ENCODE results near the gene MAML2. TPM values are rescaled to one million over a fixed set of nuclear protein-coding genes. Genes with fewer than 3 reads are reported as not detected.

MAML2 gene
- total and polyA plus RNA-seq, 2 of the 8 experiments (the other 6 are each of a cell fraction or from before 2014, with no cell fraction given), result 3.8 to 6.6 TPM

DNA sequence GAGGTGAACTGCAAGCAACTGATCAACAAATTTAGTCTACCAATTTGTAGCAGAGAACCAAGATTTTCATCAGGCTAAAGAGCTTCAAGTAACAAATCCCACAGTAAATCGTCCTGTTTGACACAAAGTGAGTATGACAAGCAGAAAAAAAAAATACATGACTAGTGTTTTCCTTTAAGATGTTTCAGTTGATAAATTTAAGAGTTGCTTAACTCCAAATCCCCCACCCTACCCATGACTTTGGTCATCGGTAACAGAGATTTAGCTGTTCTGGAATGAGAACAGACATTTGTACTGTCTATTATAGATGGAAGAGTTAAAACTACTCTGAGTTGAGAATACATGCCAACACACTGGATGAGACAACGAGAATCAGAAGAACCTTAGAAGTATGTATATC is 254.1 kb downstream of the MAML2 start (continued):
- TF ChIP-seq RAD21 (IDR thresholded peaks at IDR 0.05 in 1 of 2, conservative IDR thresholded peaks at IDR 0.05 in 1 of 2; ENCODE audit: low read depth in 2 of 2, low read length in 2 of 2) (no peak), BACH1 (IDR thresholded peaks at IDR 0.05; ENCODE audit: low read length) (no peak), RXRA (IDR thresholded peaks at IDR 0.05; ENCODE audit: insufficient read depth, low read depth, low read length) (no peak), JUN (IDR thresholded peaks at IDR 0.05; ENCODE audit: low read depth, low read length) (no peak)
- TF ChIP-seq, protein P1, sequence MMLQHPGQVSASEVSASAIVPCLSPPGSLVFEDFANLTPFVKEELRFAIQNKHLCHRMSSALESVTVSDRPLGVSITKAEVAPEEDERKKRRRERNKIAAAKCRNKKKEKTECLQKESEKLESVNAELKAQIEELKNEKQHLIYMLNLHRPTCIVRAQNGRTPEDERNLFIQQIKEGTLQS (IDR thresholded peaks at IDR 0.05; ENCODE audit: insufficient read depth, low read depth, low read length), result no peak
